Stimulated activated naive B cell treated with anti-CD40 and anti-IgM and Interleukin-4, amounts not matched to agents 10 μg/mL and 1 μg/mL and 100 μg/mL, for 72 hours (primary cell): ENCODE data around the gene KRTAP10-2.
"Not testable (repeated sequence)": the region's sequence is repeated elsewhere in the genome, so short reads cannot be mapped to it uniquely, and the experiment has no call there.

Experiments
- ATAC-seq, 2 donors: fragments of 150-1000 bp; cut with Tn5 transposase; replicated peaks; 2 replicates each; pipeline ENCODE4 v1.10.0; 2021; ENCODE audit warnings: moderate library complexity in 1 of 2
- DNase-seq: peaks from one replicate; pipeline ENCODE4 v3.0.0; 2021
- H3K27ac Mint-ChIP-seq: one replicate; pipeline ENCODE4 v1.8.0; 2022; ENCODE audit warnings: mild to moderate bottlenecking, mixed read lengths
- H3K27me3 Mint-ChIP-seq, 2 donors: one replicate each; pipeline ENCODE4 v1.8.0; 2022; ENCODE audit warnings: mixed read lengths in 2 of 2
- H3K36me3 Mint-ChIP-seq, 2 donors: one replicate each; pipeline ENCODE4 v1.8.0; 2022; ENCODE audit warnings: mixed read lengths in 2 of 2, mild to moderate bottlenecking in 1 of 2
- H3K4me1 Mint-ChIP-seq, 2 donors: one replicate each; pipeline ENCODE4 v1.8.0; 2022; ENCODE audit warnings: mixed read lengths in 2 of 2, mild to moderate bottlenecking in 1 of 2
- H3K4me3 Mint-ChIP-seq, 2 donors: one replicate each; pipeline ENCODE4 v1.8.0; 2022; ENCODE audit warnings: mild to moderate bottlenecking in 2 of 2, mixed read lengths in 2 of 2, moderate library complexity in 1 of 2
- H3K9me3 Mint-ChIP-seq, 2 donors: one replicate each; pipeline ENCODE4 v1.8.0; 2022; ENCODE audit warnings: mixed read lengths in 2 of 2, mild to moderate bottlenecking in 1 of 2

The KRTAP10-2 gene

GRCh38 chr21:44507673-44508425 is 43.5 kb downstream of the KRTAP10-2 start:
- DNase-seq = no peak
- peaks cover 0 to 2% of the 10 kb centered on the region in 2 donors for H3K9me3 Mint-ChIP-seq
- H3K27ac Mint-ChIP-seq = no peak overlapping the region

DNA sequence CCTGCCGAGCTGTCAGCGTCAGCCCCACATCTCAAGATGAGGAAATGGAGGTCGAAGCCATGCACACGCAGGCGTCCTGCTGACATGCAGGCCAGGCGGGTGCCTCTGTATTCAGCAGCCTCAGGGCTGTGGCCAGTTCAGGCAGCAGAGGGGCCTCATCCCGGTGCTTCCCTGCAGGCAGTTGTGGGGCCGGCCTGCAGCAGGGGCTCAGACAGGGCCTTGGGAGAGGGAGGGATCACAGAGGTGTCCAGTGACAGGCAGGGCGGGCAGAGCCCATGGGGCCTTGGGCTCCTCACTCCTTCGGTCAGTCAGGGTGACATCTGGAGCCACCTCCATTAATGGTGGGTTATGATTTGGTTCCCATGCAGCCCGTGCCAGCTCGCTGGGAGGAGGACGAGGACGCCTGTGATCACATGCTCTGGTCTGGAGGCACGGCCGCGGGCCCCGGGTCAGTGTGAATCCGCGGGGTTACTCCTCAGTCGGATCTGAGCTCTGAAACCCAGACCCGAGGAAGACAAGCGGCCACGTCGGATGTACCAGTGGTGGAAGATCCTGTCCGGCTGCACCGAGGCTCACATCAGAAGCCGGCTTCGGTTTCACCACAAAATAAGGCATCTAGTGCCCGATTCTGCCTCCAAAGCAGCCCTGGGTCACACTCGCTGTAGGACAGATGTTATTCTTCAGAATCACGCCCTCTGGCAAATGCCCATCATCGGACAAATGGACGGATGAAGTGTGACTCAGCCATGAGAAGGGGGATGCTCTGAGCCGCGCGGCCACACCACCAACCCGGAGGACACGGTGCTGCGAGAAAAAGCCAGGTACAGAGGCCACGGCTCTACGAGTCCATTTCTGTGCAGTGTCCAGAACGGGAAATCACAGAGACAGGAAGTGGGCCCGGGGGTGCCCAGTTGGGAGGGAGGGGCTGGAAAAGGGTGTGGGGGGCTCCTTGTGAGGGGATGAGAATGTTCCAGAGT is 44.7 kb downstream of the KRTAP10-2 start:
- DNase-seq (no peak), ATAC-seq (no peak)
- H3K9me3 Mint-ChIP-seq = peaks cover 0 to 2% of the 10 kb centered on the region in 2 donors
- H3K27me3 Mint-ChIP-seq = peaks cover 0 to 10% of the 10 kb centered on the region in 2 donors
- no peaks in the 10 kb centered on the region for H3K36me3 Mint-ChIP-seq
- no peak overlapping the region for H3K4me3 Mint-ChIP-seq
- peaks cover 11 to 21% of the 10 kb centered on the region in 2 donors for H3K4me1 Mint-ChIP-seq
- no peak overlapping the region for H3K27ac Mint-ChIP-seq

More at GRCh38 chr21:44507673-44508425, 43.5 kb downstream of the KRTAP10-2 start:
- ATAC-seq = no peak
- Mint-ChIP-seq H3K27me3 (peaks cover 0 to 21% of the 10 kb centered on the region in 2 donors), H3K4me1 (peaks cover 11 to 21% of the 10 kb centered on the region in 2 donors), H3K36me3 (no peaks in the 10 kb centered on the region), H3K4me3 (no peak overlapping the region)

DNA sequence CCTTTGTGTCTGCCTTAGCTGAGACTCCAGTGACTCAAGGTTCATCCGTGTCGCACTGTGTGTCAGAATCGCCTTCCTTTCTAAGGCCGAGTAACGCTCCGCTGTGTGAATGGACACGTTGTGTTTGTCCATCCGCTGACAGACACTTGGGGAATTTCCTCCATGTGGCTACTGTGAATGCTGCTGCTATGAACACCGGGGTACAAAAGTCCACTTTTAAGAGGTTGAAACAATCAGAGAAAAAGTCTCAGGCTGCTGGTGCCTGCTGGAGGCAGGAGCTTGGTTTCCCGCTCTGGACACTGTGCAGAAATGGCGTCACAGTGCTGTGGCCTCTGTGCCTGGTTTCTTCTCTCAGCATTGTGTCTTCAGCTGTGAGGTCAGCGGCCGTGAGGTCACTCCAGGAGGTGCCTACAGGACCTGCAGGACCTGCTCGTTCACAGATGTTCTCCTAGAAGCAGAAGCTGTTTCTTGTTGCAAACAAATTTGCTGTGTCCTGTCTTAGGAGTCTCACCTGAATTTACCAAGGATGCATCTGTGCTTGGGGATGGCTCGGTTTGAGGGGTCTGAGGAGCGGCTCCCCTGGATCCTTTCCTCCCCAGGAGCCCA is 45.5 kb downstream of the KRTAP10-2 start:
- H3K9me3 Mint-ChIP-seq = peaks cover 0 to 2% of the 10 kb centered on the region in 2 donors
- H3K36me3 Mint-ChIP-seq = no peaks in the 10 kb centered on the region
- no peak overlapping the region for H3K4me3 Mint-ChIP-seq
- DNase-seq (no peak), ATAC-seq (no peak)
- peaks cover 11 to 21% of the 10 kb centered on the region in 2 donors for H3K4me1 Mint-ChIP-seq
- H3K27ac Mint-ChIP-seq = no peak overlapping the region
- peaks cover 0 to 8% of the 10 kb centered on the region in 2 donors for H3K27me3 Mint-ChIP-seq

DNA sequence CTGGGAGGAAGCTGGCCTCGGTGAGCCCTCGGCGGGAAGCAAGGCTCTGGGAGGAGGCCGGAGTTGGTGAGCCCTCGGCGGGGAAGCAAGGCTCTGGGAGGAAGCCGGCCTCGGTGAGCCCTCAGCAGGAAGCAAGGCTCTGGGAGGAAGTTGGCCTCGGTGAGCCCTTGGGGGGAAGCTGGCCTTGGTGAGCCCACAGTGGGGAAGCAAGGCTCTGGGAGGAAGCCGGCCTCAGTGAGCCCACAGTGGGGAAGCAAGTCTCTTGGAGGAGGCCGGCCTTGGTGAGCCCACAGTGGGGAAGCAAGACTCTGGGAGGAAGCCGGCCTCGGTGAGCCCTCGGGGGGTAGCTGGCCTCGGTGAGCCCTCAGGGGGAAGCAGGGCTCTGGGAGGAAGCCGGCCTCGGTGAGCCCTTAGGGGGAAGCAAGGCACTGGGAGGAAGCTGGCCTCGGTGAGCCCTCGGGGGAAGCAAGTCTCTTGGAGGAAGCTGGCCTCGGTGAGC is 47.4 kb downstream of the KRTAP10-2 start:
- ATAC-seq (no peak), DNase-seq (no peak)
- H3K27ac Mint-ChIP-seq = peak overlapping the region; percentile 61
- no peaks in the 10 kb centered on the region for H3K27me3 Mint-ChIP-seq
- H3K36me3 Mint-ChIP-seq = no peaks in the 10 kb centered on the region
- peaks cover 0 to 2% of the 10 kb centered on the region in 2 donors for H3K9me3 Mint-ChIP-seq
- H3K4me1 Mint-ChIP-seq = peaks cover 6 to 11% of the 10 kb centered on the region in 2 donors
- peak overlapping the region in 1 of 2 donors; percentile 25 for H3K4me3 Mint-ChIP-seq

- H3K9me3 Mint-ChIP-seq, H3K27me3 Mint-ChIP-seq, H3K27ac Mint-ChIP-seq, H3K4me3 Mint-ChIP-seq, ATAC-seq, H3K36me3 Mint-ChIP-seq, DNase-seq: not testable (repeated sequence)
- H3K4me1 Mint-ChIP-seq = peaks cover 6 to 11% of the 10 kb centered on the region in 2 donors
Observed at GRCh38 chr21:44503006-44503889, 48.1 kb downstream of the KRTAP10-2 start.

GRCh38 chr21:44502171-44502958 is 48.9 kb downstream of the KRTAP10-2 start:
- Mint-ChIP-seq H3K4me1 (peaks cover 6 to 11% of the 10 kb centered on the region in 2 donors), H3K36me3 (no peaks in the 10 kb centered on the region), H3K4me3 (no peak overlapping the region), H3K27ac (no peak overlapping the region), H3K27me3 (peaks cover 0 to 4% of the 10 kb centered on the region in 2 donors), H3K9me3 (peaks cover 0 to 2% of the 10 kb centered on the region in 2 donors)
- DNase-seq (no peak), ATAC-seq (no peak)
